Renal cortex interstitium (tissue), 11 donors: ENCODE data around the gene ALX4. TPM values are rescaled to one million over a fixed set of nuclear protein-coding genes. Genes with fewer than 3 reads are reported as not detected.

ENCODE experiments used
- DNase-seq, 11 donors: peaks; one replicate each; pipeline ENCODE4 v3.0.0-alpha.2; 2013; ENCODE audit warnings: low read depth in 9 of 11, low spot score in 4 of 11; ENCODE audit errors: extremely low read depth in 1 of 11
- polyA plus RNA-seq, 3 donors: library from polyadenylated mRNA; unstranded; fragments of 120-200 nt; gene quantifications; one replicate each; pipeline ENCODE4 v1.2.1, GENCODE V29; 2013; ENCODE audit not compliant: insufficient read length in 3 of 3

Gene ALX4
- polyA plus RNA-seq, 3 donors = 0.12 to 0.39 (median 0.20) TPM

DNA sequence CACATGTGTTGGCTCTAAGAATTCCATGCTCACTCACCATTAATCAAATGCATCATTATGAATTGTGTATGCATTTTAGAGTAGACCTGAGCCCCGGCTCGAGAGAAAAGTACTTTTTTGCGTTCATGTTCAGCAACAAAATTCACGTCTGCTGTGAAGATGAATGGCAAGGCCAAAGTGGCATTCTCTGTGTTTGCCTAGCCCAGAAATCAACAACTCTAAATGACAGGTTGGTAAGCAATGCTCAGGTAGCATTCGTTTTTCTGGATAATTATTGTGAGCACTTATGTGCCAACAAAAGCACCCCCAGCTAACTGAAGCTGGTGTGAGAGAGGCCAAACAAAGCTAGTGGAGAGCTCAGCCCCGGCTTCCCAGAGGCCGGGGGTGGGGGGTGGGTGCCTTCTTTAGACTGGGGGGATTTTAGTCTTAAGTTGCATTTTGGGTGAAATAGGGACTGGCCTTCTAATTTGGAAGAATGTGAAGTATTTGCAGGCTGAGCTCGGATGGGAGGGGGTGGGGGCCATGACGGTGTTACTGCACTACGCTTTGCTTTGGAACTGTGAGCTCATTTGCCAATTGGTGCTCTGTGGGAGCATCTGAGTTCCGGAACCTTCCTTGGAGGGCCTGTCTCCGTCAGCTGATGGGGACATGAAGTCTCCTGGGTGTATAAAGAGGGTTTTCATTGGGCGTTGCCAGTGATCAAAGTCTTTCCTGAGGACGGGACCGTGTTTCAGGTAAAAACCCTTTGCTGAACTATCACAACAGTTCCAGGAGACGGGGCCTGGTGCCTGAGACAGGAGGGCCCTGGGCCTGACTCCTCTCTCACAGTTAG lies 29.0 kb upstream of the ALX4 start:
- no peak for DNase-seq

DNA sequence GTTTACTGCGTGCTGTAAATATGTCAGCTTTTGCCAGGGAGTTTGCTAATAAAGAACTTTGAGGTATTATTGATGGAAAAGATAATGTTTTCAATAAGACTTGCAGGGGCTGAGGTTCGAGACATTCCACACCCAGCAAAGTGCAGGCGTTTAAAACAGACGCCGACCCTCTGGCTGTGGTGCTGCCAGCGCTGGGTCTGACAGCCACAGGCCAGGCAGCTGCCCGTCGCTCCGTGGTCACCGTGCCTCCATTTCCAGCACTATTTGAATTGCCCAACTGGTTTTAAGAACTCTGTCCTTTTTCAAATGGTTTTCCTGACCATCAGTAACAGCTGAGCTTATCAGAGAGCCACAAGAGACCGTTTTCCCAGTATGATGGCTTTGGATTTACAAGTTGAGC lies 28.1 kb upstream of the ALX4 start:
- DNase-seq = no peak

DNA sequence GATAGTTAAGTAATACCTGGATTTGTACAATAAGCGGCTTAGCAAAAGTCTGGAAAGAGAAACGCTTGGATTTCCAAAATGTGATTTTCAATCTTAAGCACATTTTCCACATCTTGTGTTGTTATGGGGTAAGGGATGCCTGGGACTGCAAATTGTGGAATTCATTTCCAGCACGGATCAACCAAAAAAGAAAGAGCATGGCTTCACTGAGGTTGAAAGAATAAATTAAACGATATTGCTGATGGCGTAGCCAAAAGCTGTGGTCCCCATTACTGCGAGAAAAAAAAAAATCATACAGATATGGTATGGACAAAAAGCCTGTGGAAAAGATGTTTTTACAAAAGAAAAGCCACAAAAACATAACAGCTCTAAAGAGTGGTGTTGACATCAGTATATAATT lies 26.0 kb upstream of the ALX4 start:
- DNase-seq = no peak

DNA sequence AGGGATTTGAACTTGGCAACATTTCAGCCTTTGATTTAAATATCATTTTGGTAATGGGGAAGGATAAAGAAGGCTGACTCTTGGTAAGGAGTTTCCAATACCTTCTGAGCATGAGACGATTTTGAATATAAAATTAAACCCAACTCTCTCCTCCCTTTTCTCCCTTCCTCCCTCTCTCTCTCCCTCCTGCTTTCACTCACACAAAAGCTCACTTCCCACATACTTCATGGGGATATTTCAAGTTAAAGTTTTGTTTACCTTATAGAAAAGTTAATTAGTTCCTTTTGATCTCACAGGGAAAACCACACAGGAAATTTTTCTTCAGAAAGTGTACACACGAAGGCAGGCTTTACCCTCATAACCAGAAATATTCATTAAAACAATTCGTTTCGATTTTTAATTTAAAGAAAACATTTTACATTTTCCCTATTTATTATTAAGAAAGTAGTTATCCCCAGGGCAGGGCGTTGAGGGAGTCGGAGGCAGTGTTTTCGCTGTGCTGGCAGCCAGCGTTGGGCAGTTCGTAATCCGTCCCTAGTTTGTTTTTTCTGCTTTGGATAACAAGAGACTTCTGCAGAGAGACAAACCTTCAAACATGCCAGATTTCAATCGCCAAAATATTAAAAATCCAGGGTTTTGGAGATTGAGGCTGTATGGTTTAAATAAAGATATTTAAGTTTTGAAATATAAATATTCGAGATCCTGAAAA lies 25.3 kb upstream of the ALX4 start:
- DNase-seq = no peak

DNA sequence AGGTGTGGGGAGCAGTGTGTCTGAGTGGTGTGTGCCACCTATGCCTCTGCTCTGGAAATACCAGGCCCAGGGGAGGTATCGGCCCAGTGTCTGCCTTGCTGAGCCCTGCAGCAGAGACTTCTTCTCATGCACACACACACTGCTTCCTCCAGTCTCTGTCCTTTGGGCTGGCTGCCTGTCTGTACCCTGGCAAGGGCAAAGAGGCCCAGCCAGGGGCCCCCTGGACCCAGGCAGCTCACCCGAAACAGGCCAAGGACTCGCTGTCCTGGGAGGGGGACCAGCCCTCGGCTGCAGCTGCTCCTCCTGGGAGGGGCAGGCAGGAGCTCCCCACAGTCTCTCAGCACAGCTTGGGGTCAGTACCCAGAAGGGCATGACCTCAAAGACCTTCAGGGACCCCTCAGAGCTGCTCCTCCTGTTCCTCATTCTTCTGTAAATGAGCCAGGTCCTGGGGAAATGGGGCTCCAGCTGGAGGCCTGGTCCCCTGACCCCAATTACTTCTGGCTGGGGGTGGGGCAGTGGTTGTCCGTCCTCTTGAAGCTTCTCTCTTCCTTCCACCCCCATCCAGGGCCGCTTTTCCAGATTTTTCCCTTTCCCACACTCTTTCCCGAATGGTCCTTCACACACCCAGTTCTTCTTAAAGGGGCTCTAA lies 24.5 kb upstream of the ALX4 start:
- no peak for DNase-seq

DNA sequence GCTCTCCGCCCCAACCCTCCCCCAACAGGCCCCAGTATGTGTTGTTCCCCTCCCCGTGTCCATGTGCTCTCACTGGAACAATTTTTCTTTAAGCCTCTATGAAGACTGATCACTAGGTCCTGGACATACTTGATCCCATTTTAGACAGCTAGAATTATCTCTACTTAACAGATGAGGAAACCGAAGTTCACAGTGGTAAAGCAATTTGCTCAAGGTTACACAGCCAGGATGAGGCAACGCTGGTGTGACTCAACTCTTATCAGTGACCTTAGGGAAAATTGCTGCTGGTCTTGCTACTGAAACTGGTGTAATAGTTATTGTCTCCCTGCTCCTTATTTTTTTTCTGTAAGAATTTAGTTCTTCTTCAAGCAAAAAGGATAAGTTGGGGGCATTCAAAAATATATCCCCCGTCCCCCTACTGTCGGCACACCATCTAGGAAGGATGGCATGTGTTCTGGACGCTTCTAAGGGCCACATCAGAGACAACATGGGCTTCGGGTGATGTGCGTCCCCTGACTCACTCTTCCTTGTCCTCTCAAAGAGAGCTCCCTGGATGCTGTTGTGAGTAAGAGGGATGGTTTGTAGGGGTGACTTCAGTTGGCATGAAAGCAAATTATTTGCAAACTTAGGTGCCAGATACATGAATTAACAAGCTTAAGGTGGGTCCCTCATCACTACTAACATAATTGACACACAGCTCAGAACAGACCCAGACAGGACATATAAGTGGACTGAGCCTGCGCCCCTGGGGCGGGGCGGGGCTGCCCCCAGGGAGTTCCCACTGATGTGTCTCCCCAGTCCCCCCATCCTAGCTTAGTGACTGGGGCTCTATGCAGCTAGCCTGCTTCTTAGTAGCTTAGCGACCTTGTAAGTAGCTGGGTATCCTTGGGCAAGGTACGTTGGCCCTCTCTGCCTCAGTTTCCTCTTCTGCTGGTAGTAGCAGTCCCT lies 23.6 kb upstream of the ALX4 start:
- DNase-seq = no peak

DNA sequence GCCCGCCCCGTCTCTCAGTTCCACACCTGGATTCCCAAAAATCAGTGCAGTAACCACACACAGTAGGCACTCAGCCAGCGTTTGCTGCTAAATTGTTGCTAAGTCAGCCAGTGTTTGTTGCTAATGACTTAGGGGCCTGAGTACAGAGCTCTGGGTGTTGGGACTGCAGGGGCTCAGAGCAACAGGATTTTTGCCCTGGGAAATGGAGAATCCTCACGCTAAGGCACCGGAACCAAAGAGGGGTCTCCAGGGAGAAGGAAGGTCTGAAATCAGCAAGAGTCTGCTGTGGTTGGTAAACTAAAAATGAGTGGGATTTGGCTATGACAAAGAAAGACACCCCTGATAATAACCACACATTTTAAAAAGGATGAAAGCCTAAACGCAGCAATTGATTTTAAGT lies 22.7 kb upstream of the ALX4 start:
- DNase-seq = no peak

DNA sequence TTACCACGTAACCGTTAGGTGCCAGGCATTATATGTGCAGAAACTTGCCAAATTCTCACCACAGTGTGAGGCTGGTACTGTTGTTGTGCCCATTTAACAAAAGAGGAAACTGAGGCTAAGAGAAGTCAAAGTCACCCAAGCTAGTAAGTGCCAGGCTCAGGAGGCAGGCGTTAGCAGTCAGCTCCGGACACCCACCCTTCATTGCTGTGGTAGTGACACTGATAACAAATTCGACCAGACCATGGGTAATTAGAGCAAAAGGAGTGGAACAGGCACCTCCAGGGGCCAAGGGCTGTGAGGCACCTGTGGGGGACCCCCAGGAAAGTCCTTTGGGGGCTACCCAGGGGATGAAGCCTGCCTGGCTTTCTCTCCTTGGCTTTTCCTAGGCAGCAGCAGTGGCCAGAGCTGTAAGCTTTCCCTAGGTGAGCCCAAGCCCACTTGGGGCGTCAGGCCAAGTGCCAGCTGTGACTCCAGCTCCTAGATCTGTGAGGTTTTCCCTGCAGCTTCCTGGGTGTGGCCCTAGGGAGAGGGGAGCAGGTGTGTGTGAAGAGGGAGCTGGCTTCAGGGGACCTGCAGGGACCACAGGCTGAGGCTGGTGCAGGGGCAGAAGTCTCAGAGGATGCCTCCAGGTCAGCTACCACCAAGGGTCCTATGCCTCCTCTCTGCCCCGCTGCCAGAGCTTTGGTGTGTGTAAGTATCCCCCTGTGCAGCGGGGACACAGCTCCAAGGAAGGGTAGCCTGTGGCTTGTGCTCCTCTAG lies 19.7 kb upstream of the ALX4 start:
- DNase-seq = no peak

DNA sequence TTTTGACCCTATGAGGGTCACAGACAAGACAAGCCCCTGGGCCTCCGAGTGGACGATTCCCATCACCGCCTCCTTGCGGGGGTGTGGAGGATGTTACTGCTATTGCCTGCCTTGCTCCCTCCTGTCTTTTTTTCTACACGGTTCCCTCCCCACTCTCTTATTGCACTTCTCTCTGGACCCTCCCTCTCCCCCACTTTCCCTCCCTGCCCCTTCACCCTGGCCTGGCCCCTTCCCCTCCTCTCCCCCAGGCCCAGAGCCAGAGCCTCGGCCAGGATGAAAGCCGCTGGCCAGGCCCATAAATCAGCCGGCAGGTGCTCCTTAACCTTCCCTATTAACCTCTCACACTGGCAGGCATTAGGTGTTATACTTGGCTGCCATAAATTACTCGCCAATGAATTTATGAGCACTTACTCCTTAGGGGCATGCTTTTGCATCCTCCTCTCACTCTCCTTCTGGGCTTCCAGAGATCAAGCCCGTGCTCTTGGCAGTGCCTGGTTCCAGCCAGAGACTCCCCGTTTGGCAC lies 18.3 kb upstream of the ALX4 start:
- no peak for DNase-seq

DNA sequence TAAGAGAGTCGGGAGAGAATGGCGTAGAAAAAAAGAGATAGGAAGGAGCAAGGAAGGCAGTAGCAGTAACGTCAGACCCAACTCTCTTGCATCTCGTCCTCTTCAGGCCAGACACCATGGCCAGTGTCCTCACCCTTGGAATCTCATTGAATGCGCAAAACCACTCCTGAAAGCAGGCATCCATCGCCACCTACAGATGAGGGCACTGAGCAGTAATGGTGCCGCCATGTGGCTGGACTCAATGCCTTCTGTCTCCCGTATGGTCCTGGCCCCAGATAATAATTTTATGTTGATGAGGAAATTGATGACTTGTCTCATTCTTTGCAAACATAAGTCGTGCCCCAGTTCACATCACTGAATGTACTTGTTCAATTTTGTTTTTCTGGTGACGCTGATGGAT lies 17.8 kb upstream of the ALX4 start:
- DNase-seq = no peak

DNA sequence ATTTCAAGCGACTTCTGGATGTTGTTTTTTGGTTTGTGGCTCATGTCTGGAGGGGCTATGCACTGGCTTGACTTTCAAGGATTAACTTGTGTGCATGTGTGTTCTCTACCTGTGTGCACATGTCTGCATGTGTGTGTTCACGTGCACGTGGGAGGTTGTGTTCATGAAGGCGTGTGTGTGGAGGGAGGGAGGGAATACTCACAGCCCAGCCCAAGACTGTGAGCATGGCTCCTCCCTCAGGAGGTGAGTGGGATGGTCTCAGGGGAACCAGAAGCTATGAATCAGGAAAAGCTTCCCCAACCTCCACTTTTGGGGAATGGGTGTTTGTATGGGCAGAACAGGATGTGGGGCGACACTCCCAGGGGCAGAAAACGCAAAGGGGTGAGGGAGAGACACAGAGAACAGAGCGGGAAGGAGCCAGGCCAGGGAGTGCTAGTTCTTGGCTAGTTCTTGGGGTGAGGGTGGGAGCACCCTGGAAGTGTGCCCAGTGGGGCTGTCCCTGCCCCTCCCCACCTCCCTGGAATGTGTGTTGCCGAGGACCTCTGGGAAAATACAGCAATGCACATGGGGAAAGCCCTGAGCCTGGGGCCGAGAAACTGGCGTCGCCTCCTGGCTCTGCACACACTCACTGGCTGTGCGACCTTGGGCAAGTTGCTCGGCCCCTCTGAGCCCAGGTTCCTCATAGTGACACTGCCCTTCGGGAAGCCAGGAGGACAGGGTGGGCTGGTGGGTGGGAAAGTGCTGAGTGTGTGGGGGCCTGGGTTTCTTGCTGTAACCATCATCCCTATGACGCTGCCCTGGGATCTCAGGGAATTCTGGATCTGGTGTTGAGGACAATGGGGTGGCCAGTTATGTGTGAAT lies 16.9 kb upstream of the ALX4 start:
- no peak for DNase-seq

DNA sequence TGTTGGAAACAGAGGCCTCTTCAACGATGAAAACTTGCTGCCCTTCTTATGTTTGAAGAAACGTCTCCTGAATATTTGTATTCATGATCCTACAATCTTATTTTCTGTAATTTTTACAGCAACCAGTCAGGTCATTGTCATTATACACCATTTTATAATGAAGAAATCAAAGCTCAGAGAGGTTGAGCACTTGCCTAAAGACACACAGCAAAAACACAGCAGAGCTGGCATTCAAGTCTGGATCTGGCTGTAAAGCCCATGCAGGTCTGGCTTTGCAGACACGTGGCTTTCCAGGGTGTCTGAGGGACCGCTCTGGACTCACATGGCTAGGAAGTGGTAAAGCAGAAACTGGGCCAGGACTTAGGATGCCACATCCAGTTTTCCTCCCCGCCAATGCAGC lies 15.8 kb upstream of the ALX4 start:
- no peak for DNase-seq

DNA sequence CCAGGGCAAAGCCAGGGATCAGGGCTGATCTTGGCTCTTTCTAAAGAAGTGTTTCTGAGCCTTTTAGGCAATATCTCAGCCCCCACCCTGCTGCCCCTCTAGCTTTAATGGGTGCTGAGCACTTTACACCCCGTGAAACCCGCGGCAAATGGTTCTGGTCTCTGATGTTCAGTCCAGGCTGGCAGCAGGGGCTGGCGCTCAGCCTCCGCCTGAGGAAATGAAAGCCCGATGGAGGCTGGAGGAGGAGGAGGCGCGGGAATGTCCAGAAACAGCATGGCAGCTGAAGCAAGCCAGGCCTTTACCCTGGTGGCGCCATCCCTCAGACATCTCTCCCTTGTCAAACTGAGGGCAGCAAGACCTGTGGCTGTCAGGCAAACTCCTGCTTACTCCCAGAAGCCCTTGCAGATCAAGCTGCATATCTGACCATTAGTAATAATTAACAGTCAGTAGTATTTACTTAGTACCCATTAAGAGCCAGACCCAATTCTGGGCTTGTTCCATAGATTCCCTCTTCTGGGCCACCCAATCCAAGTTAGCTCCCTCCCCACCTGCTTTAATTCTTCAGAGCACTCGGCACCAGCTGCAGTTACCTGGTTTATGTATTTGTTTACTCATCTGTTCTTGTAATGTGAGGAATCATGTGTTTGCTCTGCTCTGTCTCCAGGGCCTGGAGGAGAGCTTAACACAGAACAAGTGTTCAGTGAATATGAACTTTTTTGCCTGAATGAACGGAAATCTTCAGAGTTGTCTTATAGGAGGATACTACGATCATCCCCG lies 15.0 kb upstream of the ALX4 start:
- no peak for DNase-seq

DNA sequence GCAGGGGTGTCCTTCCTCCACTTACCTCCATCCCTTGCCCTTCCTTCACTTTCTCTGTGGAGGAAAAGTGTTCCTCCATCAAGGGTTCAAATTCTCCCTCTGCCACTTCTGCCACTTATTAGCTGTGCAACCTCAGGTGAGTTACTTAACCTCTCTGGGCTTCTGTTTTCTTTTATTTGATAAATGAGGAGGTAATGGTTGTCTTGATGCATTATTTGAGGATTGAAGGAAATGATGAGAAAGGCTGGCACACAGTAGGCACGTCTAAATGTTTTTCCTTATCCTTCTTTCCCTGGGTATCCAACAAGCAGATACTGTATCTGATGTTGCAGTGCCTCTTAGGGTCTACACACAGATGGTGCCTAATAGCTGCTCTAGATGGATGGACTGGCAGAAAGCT lies 14.3 kb upstream of the ALX4 start:
- no peak for DNase-seq

DNA sequence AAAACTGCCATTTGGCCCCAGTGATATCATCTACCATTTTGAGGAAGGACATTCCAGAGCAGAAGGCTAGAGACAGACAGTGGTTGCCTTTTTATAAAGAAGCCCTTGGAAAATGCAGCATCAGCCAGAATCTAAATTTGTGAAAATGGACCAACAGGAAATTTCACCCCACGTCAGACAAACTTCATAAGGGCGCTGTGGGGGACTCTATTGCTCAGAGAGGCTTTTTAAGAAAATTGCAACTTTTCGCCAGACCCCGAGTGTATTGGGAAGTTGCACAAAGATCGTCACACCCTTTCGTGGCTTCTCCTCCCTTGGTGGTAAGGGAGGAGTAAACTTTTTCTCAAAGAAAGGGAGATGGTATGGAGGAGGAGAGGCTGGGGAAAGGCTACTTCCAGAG lies 12.3 kb upstream of the ALX4 start:
- no peak for DNase-seq

DNA sequence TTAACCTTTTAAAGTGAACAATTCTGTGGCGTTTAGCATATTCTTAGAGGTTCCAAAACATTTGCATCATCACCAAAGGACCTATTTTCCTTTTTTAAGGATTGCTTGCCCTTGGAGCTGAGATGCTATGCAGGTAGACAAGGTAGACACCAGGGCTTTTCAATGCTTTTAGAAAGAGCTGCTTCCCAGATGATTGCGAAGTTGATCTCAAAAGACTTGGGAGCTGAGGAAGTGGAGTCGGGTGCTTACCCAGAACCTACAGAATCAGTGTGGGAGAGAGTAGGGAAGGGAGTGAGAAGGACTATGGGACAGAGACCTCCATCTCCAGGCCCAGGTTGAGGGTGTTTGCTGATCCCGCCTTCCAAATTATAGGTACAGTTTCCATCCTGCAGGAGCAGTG lies 11.1 kb upstream of the ALX4 start:
- no peak for DNase-seq
